Mucosa of descending colon (tissue), 3 donors: ENCODE measurements around the gene FBXL22. TPM values are rescaled to one million over a fixed set of nuclear protein-coding genes. Genes with fewer than 3 reads are reported as not detected.

ENCODE experiments used
- ATAC-seq: fragments of 200-7000 bp; cut with Tn5 transposase; one replicate; pipeline ENCODE4 v1.9.1; 2020; ENCODE audit warnings: mild to moderate bottlenecking, moderate library complexity
- DNase-seq, 3 donors: peaks; one replicate each; pipeline ENCODE4 v3.0.0-alpha.2; 2020
- H3K36me3 ChIP-seq: fragments of 200-600 bp; one replicate; pipeline ENCODE4 v1.8.0; 2021; ENCODE audit warnings: low read depth, mild to moderate bottlenecking
- H3K4me1 ChIP-seq: fragments of 200-600 bp; one replicate; pipeline ENCODE4 v1.8.0; 2021; ENCODE audit warnings: low read depth, mild to moderate bottlenecking
- H3K4me3 ChIP-seq: fragments of 200-600 bp; one replicate; pipeline ENCODE4 v1.8.0; 2021; ENCODE audit warnings: mild to moderate bottlenecking
- H3K9me3 ChIP-seq: fragments of 200-600 bp; one replicate; pipeline ENCODE4 v1.8.0; 2021; ENCODE audit warnings: mild to moderate bottlenecking
- CTCF ChIP-seq: fragments of 200-600 bp; IDR thresholded peaks from one replicate; pipeline ENCODE4 v1.8.0; 2022; ENCODE audit warnings: antibody characterized with exemption, mild to moderate bottlenecking
- intact Hi-C, 2 donors: fragments of 100-400 bp; cut with DNase I in 1 of 2; cut with micrococcal nuclease in 1 of 2; formaldehyde crosslinking; loops; one replicate each; pipeline versions ENCODE4 v1.11.0 to v1.11.1; 2022; cut with DNase I, micrococcal nuclease
- total RNA-seq, 3 donors: library from RNA; stranded (reverse); fragmentation: NEBNext Ultra II Directional in 2 of 3; extraction: Animal tissue kit (Norgen Biotek cat#: 25700) in 2 of 3; gene quantifications; one replicate each; pipeline versions ENCODE4 v1.2.1 to v1.2.4, GENCODE V29; 2021 to 2023
- donor health status: DM: no; HTN: no; CAD: no; lungs with moderate emphysema.
- donor health status: DM: no; HTN: no; CAD: no.
- donor health status: DM: no; HTN: yes; CAD: no.

The FBXL22 gene
- total RNA-seq, 3 donors from 2014 or later = 4.2 to 37.5 (median 5.1) TPM

- no peak for TF ChIP-seq CTCF
- no peak for ATAC-seq
- intact Hi-C loops = no loop called here
Observed at GRCh38 chr15:63630036-63630751, 33.0 kb downstream of the FBXL22 start.

GRCh38 chr15:63633312-63633711, 36.1 kb downstream of the FBXL22 start:
- TF ChIP-seq CTCF = no peak
- ATAC-seq (no peak), DNase-seq (no peak)
- intact Hi-C loops = no loop called here
- no peaks in the 10 kb centered on the region for H3K9me3 ChIP-seq
- peaks cover 2% of the 10 kb centered on the region for H3K36me3 ChIP-seq
- H3K4me1 ChIP-seq = no peaks in the 10 kb centered on the region
- H3K4me3 ChIP-seq = no peak overlapping the region

More at GRCh38 chr15:63630036-63630751, 33.0 kb downstream of the FBXL22 start:
- no peak for DNase-seq
- Histone ChIP-seq H3K4me3 (no peak overlapping the region), H3K9me3 (no peaks in the 10 kb centered on the region), H3K36me3 (peaks cover 9% of the 10 kb centered on the region), H3K4me1 (no peaks in the 10 kb centered on the region)

- H3K9me3 ChIP-seq = no peaks in the 10 kb centered on the region
- H3K36me3 ChIP-seq = no peaks in the 10 kb centered on the region
- no peak overlapping the region for H3K4me3 ChIP-seq
- H3K4me1 ChIP-seq = no peaks in the 10 kb centered on the region
- no peak for DNase-seq
- intact Hi-C loops = no loop called here
- no peak for ATAC-seq
- no peak for TF ChIP-seq CTCF
Observed at GRCh38 chr15:63634154-63634553, 37.0 kb downstream of the FBXL22 start.

GRCh38 chr15:63636518-63637061, 39.4 kb downstream of the FBXL22 start:
- no peaks in the 10 kb centered on the region for H3K9me3 ChIP-seq
- no peak for DNase-seq
- intact Hi-C loops = no loop called here
- TF ChIP-seq CTCF = no peak
- no peaks in the 10 kb centered on the region for H3K36me3 ChIP-seq
- H3K4me3 ChIP-seq = no peak overlapping the region
- no peak for ATAC-seq
- no peaks in the 10 kb centered on the region for H3K4me1 ChIP-seq

- ATAC-seq (no peak), DNase-seq (no peak)
- TF ChIP-seq CTCF = no peak
- intact Hi-C loops = no loop called here
- no peaks in the 10 kb centered on the region for H3K9me3 ChIP-seq
- no peaks in the 10 kb centered on the region for H3K36me3 ChIP-seq
- H3K4me1 ChIP-seq = no peaks in the 10 kb centered on the region
- H3K4me3 ChIP-seq = no peak overlapping the region
Observed at GRCh38 chr15:63638839-63639238, 41.7 kb downstream of the FBXL22 start.
